Fibroblast of mammary gland (primary cell): ENCODE measurements around the gene DCAF17.

Experiments used
- DNase-seq: peaks from one replicate; pipeline ENCODE4 v3.0.0-alpha.2; 2010; ENCODE audit warnings: low read depth
- H3K4me3 ChIP-seq: 2 replicates; pipeline ENCODE4 v1.5.1; 2011; ENCODE audit warnings: low read depth, mild to moderate bottlenecking, low read length, moderate library complexity; ENCODE audit not compliant: control insufficient read depth
- TF ChIP-seq, protein P1 (sequence below): conservative IDR thresholded peaks from 2 replicates; pipeline ENCODE4 v1.5.1; 2011; ENCODE audit warnings: low read depth, low read length, inconsistent platforms; ENCODE audit not compliant: control insufficient read depth, insufficient read depth

The DCAF17 gene

DNA sequence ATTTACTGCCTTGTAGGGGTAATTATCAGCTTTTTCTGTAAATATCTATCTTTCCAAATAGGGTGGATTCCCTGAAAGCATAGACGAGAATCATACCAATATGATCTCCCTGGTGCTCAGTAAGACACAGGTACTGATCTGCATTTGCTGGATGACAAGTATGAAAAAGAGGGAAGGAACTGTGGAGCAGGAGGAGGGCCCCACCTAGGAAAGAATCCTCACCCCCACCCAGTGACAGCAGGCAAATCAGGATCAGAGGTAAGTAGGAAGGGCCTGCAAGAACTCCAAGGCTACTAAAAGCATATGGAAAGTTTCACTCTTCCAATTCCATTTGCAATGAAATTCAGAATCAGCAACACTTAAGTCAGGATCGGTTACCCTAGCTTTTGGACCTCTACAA lies 42.5 kb upstream of the DCAF17 start:
- no peak for DNase-seq
- TF ChIP-seq, protein P1, sequence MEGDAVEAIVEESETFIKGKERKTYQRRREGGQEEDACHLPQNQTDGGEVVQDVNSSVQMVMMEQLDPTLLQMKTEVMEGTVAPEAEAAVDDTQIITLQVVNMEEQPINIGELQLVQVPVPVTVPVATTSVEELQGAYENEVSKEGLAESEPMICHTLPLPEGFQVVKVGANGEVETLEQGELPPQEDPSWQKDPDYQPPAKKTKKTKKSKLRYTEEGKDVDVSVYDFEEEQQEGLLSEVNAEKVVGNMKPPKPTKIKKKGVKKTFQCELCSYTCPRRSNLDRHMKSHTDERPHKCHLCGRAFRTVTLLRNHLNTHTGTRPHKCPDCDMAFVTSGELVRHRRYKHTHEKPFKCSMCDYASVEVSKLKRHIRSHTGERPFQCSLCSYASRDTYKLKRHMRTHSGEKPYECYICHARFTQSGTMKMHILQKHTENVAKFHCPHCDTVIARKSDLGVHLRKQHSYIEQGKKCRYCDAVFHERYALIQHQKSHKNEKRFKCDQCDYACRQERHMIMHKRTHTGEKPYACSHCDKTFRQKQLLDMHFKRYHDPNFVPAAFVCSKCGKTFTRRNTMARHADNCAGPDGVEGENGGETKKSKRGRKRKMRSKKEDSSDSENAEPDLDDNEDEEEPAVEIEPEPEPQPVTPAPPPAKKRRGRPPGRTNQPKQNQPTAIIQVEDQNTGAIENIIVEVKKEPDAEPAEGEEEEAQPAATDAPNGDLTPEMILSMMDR = no peak
- no peak overlapping the region for H3K4me3 ChIP-seq

DNA sequence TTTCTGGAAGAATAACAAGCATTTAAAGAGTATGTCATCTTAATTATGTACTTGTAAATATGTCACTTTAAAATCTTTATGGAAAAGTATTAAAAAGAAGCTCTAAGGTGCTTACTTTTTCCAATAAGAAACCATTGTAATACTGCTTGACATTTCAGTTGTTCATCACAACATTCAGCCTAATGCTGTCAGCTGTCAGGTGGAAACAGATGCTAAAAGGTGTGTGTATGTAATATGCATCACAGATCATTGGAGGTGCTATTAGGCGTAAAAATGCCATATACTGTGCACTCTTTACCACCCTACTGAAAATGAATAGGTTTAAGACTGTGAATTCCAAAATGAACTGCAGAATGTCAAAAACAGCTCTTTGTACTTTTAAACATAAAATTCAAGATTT lies 40.5 kb upstream of the DCAF17 start:
- DNase-seq = no peak
- TF ChIP-seq, protein P1 = no peak
- no peak overlapping the region for H3K4me3 ChIP-seq

DNA sequence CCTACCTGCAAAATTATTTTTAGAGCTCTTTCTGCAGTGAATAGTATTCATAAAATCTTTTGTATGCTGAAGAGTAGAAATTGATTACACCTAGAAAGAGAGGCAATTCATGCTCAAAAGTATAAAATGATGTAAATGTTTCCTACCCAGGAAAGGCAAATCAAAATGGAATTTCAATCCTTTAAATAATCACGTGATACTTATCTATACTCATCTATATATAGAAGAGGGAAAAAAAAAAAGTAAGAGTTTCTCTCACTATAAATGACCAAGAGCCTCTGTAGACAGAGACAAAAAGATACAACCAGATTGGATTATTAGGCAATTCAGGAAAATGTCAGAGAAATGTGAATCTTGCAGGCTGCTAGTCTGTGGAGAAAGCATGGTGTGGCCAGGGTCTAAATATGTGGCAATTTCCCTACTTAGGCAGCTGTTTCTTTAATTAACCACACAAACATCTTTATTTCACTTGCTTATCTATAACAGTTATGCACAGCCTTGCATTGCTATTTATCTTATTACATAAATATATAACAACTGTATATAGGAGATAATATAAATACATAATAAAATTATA lies 39.8 kb upstream of the DCAF17 start:
- no peak overlapping the region for H3K4me3 ChIP-seq
- no peak for DNase-seq
- TF ChIP-seq, protein P1 = no peak

DNA sequence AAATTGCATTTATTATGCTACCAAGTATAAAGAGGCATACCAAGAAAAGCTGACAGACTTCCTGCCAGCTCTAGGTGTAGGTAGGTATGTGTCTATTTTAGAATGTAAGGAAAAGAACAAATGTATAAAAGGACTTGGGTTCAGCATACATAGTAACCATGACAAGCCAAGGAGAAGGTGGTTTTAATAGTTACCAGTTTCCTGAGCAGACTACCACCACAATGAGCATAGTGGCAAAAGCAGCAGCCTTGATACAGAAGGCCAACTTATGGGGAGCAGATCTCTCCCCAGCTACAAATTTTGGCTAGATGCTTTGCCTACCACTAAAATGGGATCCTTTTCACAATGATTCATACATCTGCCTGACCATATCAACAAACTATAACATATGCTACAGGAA lies 34.7 kb upstream of the DCAF17 start:
- TF ChIP-seq, protein P1 = no peak
- DNase-seq = no peak
- no peak overlapping the region for H3K4me3 ChIP-seq

DNA sequence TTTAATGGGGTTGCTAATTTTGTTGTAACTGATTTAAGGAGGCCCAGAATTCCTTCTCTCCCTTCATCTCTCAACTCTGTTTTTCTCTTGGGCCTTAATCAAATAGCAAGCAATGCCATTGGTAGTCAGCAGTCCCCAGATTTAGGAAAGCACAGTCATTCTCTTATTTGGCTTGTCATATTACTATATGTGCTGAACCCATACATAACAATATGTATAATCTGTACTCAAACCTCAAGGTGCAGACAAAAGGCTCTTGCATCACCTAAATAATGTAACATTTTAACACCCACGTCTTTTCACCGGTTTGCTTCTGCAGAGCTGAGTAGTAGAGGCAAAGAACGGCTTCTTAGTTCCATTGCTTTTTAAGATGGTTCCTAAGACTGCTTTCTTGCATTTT lies 33.6 kb upstream of the DCAF17 start:
- no peak overlapping the region for H3K4me3 ChIP-seq
- no peak for DNase-seq
- TF ChIP-seq, protein P1 = no peak

DNA sequence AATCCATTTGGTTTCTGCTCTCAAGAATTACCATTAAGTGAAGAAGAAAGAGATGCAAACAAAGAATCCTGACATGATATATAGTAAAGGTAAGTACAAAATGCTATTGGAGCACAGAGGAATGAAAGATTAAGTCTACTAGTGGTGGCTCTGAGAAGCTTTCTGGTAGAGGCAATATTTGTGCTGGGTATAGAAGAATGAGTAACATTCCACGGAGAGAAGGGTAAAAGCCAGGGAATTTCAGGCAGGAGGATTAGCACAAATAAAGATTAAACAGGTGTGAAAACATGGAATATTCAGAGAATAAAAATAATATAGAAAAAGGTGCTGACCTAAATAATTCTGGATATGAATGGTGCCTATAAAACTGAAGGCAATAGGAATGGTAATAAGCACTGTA lies 32.1 kb upstream of the DCAF17 start:
- DNase-seq = no peak
- H3K4me3 ChIP-seq = no peak overlapping the region
- TF ChIP-seq, protein P1 = no peak
